ENCODE data around the gene MBOAT7.
A peak's percentile ranks its signal among the peaks of the same experiment; 100 is the strongest.
"Not testable (repeated sequence)": the region's sequence is repeated elsewhere in the genome, so short reads cannot be mapped to it uniquely, and the experiment has no call there.

The MBOAT7 gene, protein sequence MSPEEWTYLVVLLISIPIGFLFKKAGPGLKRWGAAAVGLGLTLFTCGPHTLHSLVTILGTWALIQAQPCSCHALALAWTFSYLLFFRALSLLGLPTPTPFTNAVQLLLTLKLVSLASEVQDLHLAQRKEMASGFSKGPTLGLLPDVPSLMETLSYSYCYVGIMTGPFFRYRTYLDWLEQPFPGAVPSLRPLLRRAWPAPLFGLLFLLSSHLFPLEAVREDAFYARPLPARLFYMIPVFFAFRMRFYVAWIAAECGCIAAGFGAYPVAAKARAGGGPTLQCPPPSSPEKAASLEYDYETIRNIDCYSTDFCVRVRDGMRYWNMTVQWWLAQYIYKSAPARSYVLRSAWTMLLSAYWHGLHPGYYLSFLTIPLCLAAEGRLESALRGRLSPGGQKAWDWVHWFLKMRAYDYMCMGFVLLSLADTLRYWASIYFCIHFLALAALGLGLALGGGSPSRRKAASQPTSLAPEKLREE

DNA sequence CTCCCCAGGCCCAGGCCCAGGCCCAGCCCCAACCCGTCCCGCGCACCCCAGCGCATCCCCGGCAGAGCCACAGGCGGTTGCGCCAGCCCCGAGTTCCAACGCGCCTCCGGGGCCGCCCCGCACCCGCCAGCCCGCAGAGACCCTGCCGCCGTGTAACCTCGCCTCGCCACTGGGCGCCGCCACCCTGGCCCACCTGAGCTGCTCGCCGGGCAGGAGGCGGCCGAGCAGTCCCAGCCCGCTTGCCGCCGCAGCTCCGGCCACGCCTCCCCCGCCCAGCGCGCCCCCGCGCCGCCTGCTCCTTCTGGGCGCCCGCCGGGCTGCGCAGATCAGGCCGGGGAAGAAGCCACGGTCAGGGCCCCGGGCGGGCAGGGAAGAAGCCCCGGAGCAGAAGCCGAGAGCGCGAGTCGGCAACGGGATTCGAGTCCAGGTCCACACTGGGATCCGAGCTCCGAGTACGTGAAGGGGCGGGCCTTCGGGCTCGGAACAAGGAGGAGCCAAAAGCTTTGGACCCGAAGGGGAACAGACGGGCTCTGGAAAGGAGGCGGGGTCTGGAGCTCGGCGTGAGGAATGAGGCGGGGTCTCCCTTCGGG lies at the start of gene MBOAT7:
TSS of gene MBOAT7 (minus strand) at position 436 of the 590 bp plus-strand sequence. CDS start 1,072 bp downstream, outside the sequence.
- no peak for DNase-seq

DNA sequence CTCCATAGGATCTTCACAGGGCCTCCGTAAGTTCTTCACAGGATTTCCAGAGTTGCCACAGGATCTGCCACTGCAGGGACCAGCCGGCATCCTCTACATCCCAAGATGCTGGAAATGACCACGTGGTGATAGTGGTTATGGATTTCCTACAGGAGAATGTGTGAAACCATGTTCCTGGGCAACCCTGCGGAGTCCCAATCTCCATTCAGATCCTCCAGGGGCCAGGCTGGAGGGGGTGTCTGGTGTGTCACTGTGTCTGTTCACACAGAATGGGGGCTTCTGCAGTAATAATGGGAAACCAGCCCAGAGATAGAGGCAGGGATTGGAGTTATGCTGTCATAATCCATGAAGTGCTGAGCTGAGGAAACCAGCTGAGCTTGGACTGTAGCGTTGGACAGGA lies 44.6 kb upstream of the MBOAT7 start:
- DNase-seq: no peak

DNA sequence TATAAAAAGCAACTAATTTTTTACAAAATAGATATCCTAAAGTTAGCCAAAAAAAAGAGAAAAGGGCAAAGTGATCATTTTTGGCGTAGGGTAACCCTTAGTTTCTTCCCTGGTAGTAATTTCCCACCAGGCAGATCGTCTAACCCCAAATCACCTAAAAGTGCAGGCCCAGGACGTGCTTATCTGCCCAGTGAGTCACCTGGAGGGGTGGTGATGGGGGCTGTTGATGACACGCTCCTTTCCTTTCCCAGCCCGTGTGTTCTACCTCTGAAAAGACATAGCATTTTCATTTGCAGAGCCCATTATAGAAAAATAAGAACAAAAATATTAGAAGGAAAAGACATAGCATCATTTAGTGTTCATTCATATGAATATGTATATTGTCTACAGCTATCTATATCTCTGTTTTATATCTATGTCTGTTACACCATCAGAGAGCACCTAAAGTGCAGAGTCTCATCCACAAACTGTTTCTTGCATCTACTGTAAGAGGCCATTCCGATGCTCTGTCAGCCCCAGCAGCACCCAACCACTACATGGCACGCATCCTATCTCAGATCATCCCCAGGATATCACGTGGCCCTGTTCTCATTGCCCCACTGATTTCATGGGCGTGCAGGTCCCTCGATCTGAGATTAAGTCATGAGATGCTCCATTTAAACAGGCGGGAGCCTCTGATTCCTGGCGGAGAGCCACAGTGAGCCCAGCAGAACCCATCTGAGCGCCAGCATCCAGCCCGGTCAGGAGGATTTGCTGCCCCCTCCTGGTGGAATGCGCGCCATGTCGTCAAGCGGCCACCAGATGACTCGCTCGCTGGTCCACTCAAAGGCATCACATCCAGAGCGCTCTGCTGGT lies 41.9 kb upstream of the MBOAT7 start:
- peak; percentile 78 for DNase-seq

DNA sequence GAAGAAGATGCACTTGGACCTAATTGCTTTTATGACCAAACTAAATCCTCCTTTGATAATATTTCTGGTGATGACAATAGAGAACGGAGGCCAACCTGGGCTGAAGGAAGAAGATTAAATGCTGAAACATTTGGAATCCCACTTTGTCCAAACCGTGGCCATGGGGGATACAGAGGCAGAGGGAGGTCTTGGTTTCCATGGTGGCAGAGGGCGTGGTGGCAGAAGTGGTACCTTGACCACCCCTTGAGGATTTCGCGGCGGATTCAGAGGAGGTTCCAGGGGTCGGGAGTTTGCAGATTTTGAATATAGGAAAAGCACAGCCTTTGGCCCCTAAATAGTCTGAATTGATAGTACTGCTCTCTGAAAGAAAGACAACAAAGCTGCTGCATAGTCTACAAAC lies 40.7 kb upstream of the MBOAT7 start:
- DNase-seq: no peak

DNA sequence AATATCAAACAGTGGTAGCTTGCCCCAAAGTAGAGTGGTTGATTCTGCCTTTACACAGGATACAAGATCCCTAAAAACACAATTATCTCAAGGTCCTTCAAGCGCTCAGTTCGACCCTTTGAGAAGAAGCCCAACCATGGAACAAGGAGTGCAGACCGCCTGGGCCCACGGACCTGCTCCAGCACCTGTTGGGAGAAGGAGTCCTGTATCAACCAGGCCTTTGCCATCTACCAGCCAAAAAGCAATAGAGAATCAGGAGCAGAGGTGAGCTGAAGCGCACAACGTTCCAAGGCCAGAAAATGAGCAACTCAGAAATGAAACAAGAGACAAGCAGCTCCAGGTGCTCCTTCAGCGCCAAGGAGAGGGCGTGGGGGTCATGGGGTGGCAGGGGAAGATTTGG lies 39.8 kb upstream of the MBOAT7 start:
- no peak for DNase-seq

DNA sequence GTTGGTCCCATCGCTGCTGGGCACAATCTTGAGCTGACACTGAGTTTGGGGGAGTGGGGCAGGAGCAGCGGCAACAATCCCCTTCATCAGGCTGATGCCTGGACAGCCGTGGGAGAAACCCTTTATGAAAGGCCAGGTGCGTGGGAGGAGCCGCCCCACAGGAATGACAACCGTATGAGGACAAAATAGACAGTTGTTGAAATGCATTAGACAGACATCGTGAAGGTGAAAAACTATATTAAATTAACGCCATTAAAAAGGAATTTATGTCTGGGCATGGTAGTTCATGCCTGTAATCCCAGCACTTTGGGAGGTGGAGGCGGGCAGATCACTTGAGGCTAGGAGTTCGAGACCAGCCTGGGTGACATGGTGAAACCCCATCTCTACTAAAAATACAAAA lies 35.2 kb upstream of the MBOAT7 start:
- not testable (repeated sequence) for DNase-seq

DNA sequence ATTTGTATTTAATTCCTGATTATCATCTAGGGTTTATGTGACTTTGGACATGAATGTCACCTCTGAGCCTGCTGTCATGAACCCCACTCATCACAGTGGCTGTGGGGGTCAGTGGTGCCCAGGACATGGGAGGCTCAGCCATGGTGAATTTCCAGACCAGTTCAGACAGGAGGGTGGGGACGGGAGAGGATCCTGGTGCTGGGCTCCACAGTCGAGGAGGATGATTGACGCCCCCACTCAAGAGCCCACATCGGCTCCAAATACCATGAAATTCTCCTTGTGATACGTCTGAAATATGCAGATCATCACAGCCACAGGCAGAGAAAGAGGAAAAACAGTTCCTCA lies 34.5 kb upstream of the MBOAT7 start:
- DNase-seq: not testable (repeated sequence)

DNA sequence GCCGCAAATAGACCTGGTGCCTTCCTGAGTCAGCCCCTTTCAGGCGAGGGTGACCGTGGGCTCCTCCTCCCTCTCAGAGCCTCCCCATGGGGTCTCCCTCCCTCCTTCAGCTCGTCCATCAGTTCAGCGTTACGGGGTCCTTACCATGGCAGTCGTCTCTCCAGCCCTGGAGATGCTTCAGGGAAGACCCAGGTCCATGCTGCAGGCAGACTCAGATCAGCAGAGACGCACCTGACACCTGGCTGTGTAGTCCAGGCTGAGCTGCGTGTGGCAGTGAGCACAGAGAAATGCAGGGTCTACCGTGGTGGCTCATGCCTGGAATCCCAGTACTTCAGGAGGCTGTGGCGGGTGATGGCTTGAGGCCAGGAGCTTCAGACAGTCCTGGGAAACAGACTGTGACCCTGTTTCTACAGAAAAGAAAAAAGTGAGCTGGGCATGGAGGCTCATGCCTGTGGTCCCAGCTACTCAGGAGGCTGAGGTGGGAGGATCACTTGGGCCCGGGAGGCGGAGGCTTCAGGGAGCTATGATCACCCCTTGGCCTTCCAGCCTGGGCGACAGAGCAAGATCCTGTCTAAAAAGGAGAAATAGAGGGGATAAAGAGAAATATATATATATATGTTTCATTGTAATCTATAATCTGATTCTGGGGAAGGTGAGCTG lies 34.0 kb upstream of the MBOAT7 start:
- DNase-seq: not testable (repeated sequence)

DNA sequence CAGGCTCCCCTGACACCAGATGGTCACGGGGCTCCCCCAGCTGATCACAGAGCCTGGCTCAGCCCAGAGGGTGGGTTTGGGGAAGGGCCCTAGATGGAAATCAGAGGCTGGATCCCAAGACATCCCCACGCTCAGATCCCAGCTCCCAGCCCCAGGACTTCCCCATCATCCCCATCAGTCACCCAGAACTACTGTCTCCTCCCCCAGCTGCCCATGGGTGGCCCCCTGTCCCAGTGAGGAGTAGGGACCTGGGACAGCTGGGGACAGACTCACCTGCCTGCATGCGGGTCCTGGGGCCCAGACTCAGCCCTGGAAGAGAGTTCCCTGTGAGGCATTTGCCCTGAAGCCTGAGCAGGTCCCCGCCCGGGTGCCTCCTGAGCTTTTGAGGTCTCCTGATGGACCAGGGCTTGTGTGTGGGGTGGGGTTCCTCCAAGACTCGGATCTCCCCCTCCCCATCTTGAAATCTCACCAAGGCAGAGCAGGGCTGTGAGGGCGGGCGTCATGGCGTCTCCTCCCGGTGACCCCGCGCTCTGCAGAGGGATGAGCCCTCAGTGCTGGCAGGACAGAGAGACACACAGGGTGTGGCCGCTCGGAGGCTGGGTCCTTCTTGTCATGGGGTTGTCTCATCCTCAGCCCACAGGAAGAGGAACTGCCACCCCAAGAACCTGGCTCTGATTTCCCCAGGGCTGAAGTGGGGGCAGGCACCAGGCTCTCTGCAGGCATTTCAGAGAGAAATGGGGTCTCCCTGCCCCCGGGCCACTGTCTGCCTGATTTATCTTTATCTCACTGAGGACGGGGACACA lies 33.3 kb upstream of the MBOAT7 start, which contains the start of gene LILRB3:
TSS of gene LILRB3 (minus strand) at position 534 of the 803 bp plus-strand sequence. CDS start at position 503, 31 bp downstream.
- DNase-seq: not testable (repeated sequence)

DNA sequence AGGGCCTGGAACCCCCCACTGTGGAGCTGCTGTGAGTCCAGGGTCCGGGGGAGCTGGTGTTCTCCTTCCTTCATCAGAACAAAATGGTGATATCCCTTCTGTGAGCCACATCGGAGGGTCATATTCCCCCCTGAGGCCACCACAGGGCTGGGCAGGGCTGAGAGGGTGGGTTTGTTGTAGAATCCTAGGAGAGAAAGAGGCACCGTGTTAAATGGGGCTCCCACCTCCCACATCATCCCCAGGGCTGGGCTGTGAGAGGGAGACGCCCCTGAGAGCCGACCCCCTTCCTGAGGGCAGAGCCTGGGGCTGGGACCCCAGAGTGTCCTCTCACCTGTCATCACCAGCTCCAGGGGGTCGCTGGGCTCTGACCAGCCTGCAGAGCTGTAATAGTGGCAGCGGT lies 32.6 kb upstream of the MBOAT7 start:
- not testable (repeated sequence) for DNase-seq

DNA sequence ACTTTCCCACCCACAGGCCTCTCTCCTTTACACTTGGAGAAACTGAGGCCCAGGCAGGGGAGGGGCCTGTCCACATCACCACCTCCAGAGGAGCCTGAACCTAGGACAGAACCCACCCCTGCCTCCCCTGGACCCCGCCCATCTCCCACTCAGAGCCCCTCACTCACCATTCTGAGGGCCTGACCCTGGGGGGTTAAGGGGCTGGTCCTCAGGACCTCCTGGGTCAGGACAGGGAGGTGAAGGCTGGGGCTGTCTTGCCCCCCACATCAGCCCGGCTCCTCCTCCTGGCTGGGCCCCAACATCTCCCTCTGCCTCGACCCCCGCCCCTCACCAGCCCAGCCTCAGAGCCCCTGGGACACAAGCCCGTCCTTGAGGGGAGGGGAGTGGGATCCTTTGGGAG lies 30.3 kb upstream of the MBOAT7 start:
- not testable (repeated sequence) for DNase-seq

DNA sequence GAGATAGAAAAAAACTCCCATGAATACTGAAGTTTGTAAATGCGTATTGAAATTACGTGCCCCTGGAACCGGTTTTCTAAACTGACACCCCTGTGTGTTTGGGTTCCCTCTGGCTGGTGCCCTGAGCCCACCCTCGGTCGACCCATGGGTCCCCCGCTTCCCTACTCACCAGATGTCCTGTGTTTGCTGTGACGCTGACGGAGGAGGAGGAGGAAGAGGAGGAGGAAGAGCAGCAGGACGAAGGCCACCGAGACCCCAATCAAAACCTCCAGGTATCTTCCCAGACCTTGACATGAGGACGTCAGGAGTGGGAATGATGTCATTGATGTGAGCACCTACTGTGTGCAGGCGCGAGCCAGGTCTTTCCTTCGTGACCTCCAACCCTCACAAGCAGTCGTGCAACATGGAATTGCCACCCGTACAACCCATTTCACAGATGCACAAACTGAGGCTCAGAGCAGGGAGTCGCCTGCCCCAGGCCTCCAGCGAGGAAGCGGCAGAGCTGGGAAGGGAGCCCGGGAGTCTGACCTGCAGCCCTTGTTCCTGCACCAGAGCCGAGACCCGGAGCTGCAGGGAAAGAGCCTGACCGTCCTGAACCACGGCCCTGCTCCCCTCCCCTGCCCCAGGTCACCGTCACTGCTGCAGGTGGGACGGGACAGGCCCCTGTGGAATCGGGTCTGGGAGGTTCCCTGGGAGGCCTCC lies 29.7 kb upstream of the MBOAT7 start:
- no peak for DNase-seq

DNA sequence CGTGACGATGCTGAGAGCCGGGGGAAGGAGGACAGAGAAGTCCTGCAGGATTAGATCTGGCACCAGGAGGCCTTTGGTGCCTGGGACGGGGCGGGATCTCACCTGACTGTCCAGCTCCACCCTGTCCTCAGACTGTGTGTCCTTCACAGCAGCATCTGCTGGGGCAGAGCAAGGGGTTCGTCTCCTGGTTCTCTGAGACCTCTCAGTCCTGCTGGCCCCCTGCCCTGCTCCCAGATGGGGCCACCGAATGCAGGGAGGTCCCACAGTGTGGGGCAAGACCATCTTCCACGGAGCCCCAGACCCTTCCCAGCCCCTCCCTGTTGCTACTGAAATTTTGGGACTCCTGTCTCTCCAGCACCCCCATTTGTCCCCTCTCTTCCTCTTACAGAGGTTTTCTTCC lies 28.9 kb upstream of the MBOAT7 start:
- no peak for DNase-seq

DNA sequence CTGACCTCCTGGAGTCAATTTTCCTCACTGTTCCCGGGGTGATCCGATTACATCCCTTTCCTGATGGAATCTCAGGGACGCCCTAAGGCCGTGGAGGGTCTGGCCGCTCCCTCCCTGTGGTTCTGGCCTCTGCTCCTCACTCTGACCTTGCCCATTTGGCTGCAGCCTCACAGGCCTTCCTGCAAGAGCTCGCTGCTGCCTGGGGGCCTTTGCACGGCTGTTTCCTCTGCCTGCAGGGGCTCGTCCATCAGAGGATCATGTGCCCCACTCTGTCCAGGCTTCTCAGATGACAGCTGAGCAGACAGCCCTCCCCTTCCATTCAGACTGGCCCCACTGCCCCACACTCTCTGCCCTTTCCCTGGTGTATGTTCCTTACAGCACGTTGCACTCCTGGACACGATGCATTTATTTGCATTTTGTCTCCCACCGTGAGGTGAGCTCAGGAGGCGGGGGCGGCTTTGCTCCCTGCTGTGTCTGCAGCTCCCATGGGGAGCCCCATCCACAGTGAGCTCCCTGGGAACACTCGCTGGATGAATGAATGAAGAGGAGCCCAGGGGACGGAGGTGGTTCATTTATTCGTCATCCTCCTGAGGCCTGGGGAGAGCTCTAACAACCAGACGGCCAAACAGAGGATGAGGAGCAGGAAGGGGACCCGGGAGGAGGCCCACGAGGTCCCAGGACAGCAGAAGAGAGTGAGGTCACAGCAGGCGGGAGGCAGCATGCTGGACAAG lies 28.3 kb upstream of the MBOAT7 start:
- not testable (repeated sequence) for DNase-seq

DNA sequence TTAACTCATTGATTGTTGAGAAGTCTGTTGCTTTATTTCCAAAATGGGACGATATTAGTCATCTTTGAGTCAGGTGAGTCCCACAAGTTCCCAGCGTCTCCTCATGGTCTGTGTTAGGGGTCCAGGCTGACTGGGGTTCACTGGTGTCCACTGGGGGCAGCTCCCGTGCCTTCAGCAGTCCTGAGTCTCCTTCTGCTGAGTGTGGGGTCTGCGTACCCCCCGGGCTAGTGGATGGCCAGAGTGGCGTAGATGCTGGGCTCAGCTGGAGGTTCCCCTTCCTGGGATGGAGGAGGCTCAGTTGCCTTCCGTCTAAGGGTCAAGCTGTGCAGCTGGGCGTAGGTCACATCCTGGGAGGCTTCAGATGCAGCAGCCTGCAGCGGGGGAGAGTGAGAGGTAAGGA lies 27.5 kb upstream of the MBOAT7 start:
- no peak for DNase-seq

DNA sequence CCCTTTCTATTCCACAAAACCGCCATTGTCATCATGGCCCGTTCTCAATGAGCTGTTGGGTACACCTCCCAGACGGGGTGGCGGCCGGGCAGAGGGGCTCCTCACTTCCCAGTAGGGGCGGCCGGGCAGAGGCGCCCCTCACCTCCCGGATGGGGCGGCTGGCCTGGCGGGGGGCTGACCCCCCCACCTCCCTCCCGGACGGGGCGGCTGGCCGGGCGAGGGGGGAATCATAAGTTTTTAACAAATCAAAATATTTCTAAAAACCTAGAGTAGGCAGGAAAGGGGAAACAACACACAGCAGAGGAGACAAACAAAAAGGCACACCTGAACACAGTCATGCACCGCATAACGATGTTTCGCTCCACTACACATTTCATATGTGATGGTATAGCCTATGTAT lies 25.4 kb upstream of the MBOAT7 start:
- DNase-seq: not testable (repeated sequence)

DNA sequence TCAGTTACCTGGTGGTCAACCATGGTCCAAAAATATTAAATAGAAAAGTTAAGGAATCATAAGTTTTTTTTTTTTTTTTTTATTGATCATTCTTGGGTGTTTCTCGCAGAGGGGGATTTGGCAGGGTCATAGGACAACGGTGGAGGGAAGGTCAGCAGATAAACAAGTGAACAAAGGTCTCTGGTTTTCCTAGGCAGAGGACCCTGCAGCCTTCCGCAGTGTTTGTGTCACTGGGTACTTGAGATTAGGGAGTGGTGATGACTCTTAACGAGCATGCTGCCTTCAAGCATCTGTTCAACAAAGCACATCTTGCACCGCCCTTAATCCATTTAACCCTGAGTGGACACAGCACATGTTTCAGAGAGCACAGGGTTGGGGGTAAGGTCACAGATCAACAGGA lies 24.8 kb upstream of the MBOAT7 start:
- not testable (repeated sequence) for DNase-seq

DNA sequence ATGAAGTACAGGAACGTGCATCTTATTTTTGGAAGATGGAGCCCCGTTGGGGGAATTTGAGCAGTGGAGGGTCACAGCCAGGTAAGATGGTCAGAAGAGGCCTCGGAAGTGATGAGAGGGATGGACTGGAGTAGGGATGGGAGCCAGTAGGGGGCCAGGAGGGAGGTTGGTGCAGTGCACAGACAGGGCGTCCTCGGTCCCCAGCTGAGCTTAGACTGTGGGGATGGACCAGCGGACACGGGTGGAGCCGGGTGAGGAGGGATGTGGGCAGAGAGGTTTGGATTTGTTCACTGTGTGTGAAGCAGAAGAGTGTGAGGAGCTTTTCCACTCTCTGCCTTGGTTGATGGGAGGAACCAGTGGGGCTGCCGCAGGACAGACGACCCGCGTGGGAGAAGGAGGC lies 21.9 kb upstream of the MBOAT7 start:
- no peak for DNase-seq

DNA sequence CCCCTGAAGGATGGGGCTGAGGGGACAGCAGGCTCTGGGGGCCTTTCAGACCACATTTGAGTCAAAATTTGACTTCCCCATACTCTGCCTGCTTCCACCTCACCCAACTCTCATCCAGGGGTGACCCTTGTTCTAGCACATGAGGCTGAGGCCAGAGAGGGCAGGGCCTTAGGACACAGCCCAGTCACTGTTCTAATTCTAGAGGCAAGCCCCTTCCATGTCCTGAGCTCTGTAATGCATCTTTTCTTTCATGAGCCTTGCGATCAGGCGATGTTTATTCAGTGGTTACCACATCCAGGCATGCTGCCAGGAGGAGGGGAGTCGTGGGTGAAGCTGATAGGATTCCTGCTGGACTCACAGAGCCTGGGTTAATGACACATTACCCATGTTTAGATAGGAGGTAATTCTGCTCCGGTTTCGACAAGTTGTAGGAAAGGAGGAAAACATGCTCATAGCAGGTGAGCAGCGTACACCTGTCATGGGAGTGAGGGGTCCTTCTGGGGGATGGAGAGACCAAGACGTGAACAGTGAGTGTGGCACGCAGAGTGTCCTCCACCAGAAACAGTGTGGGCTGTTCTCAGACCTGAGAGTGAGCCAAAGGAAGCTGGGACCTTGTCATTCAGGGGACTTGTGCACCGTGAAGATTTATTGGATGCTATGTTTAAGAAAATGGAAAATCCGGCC lies 20.6 kb upstream of the MBOAT7 start:
- no peak for DNase-seq
